Mesenchymal stem cell (in vitro differentiated cells and primary cell): ENCODE data around the gene LMOD3.

ENCODE experiments used
- DNase-seq: peaks from one replicate; pipeline ENCODE4 v3.0.0-alpha.2; 2013
- H2AFZ ChIP-seq: one replicate; pipeline ENCODE4 v1.6.1; 2013; ENCODE audit warnings: low read depth, mild to moderate bottlenecking, control low read depth, inconsistent platforms, low read length, moderate library complexity
- H2AK5ac ChIP-seq: 2 replicates; pipeline ENCODE4 v1.6.1; 2013; ENCODE audit warnings: low read length, moderate library complexity, mild to moderate bottlenecking, inconsistent platforms; ENCODE audit not compliant: severe bottlenecking
- H2BK120ac ChIP-seq: one replicate; pipeline ENCODE4 v1.6.1; 2013; ENCODE audit warnings: low read depth, mild to moderate bottlenecking, inconsistent platforms, low read length, moderate library complexity
- H2BK12ac ChIP-seq, 2 experiments: one replicate each; pipeline ENCODE4 v1.6.1; 2013; ENCODE audit warnings: inconsistent platforms in 2 of 2, low read length in 2 of 2, mild to moderate bottlenecking in 2 of 2, moderate library complexity in 2 of 2, control low read depth in 1 of 2
- H2BK15ac ChIP-seq: one replicate; pipeline ENCODE4 v1.6.1; 2013; ENCODE audit warnings: mild to moderate bottlenecking, low read depth, inconsistent platforms; ENCODE audit not compliant: poor library complexity, severe bottlenecking
- H2BK5ac ChIP-seq: 2 replicates; pipeline ENCODE4 v1.6.1; 2013; ENCODE audit warnings: low read depth, mild to moderate bottlenecking, low read length, control low read depth, inconsistent platforms; ENCODE audit not compliant: poor library complexity, severe bottlenecking
- H3K14ac ChIP-seq, 2 experiments: one replicate each; pipeline ENCODE4 v1.6.1; 2013; ENCODE audit warnings: inconsistent platforms in 2 of 2, low read length in 2 of 2, control low read depth in 1 of 2, mild to moderate bottlenecking in 1 of 2, moderate library complexity in 1 of 2
- H3K18ac ChIP-seq, 2 experiments: one replicate each; pipeline ENCODE4 v1.6.1; 2013; ENCODE audit warnings: inconsistent platforms in 2 of 2, low read length in 2 of 2, control low read depth in 1 of 2, low read depth in 1 of 2, mild to moderate bottlenecking in 1 of 2
- H3K23ac ChIP-seq, 2 experiments: one replicate each; pipeline ENCODE4 v1.6.1; 2013; ENCODE audit warnings: inconsistent platforms in 2 of 2, low read length in 2 of 2, mild to moderate bottlenecking in 2 of 2, moderate library complexity in 2 of 2, control low read depth in 1 of 2
- H3K27ac ChIP-seq: 2 replicates; pipeline ENCODE4 v1.5.1; 2013; ENCODE audit warnings: mild to moderate bottlenecking, moderate library complexity, low read length, control low read depth, inconsistent platforms; ENCODE audit not compliant: poor library complexity, severe bottlenecking
- H3K27me3 ChIP-seq, 2 experiments: 2 replicates each; pipeline versions ENCODE4 v1.6.1 to v1.7.0; 2013; ENCODE audit warnings: low read length in 2 of 2, mild to moderate bottlenecking in 2 of 2, moderate library complexity in 2 of 2, control low read depth in 1 of 2, inconsistent platforms in 1 of 2; ENCODE audit not compliant: control insufficient read depth in 1 of 2, insufficient read depth in 1 of 2
- H3K36me3 ChIP-seq, 2 experiments: 2 replicates each; pipeline versions ENCODE4 v1.6.1 to v1.7.0; 2013; ENCODE audit warnings: low read length in 2 of 2, control low read depth in 1 of 2, inconsistent platforms in 1 of 2, low read depth in 1 of 2, mild to moderate bottlenecking in 1 of 2; ENCODE audit not compliant: insufficient read depth in 2 of 2, control insufficient read depth in 1 of 2
- H3K4ac ChIP-seq, 2 experiments: one replicate each; pipeline ENCODE4 v1.6.1; 2013; ENCODE audit warnings: inconsistent platforms in 2 of 2, low read length in 2 of 2, mild to moderate bottlenecking in 2 of 2, moderate library complexity in 2 of 2, control low read depth in 1 of 2, low read depth in 1 of 2
- H3K4me1 ChIP-seq: 2 replicates; pipeline ENCODE4 v1.6.1; 2013; ENCODE audit warnings: low read depth, low read length, control low read depth; ENCODE audit not compliant: control insufficient read depth, insufficient read depth
- H3K4me2 ChIP-seq: 2 replicates; pipeline ENCODE4 v1.6.1; 2013; ENCODE audit warnings: low read length, mild to moderate bottlenecking, inconsistent platforms; ENCODE audit not compliant: poor library complexity, severe bottlenecking
- H3K4me3 ChIP-seq, 2 experiments: 2 replicates each; pipeline versions ENCODE4 v1.5.1 to v1.7.0; 2013; ENCODE audit warnings: low read length in 2 of 2, mild to moderate bottlenecking in 2 of 2, control low read depth in 1 of 2, low read depth in 1 of 2; ENCODE audit not compliant: insufficient read depth in 1 of 2
- H3K79me1 ChIP-seq: replicated peaks from 2 replicates; pipeline ENCODE4 v1.6.1; 2013; ENCODE audit warnings: mild to moderate bottlenecking, control low read depth, low read length, inconsistent platforms; ENCODE audit not compliant: poor library complexity, severe bottlenecking
- H3K9ac ChIP-seq: 2 replicates; pipeline ENCODE4 v1.7.0; 2013; ENCODE audit warnings: mild to moderate bottlenecking, low read length, moderate library complexity
- H3K9me3 ChIP-seq: 2 replicates; pipeline ENCODE4 v1.7.0; 2013; ENCODE audit warnings: mild to moderate bottlenecking, low read length; ENCODE audit not compliant: control insufficient read depth
- H4K8ac ChIP-seq: one replicate; pipeline ENCODE4 v1.6.1; 2013; ENCODE audit warnings: inconsistent platforms, mild to moderate bottlenecking, low read length, moderate library complexity
- H4K91ac ChIP-seq: one replicate; pipeline ENCODE4 v1.6.1; 2013; ENCODE audit warnings: mild to moderate bottlenecking, low read length, inconsistent platforms
- WGBS: methylation state at CpG from one replicate; pipeline ENCODE4 v1.1.7; 2013; ENCODE audit warnings: mixed read lengths; 5-methylcytosine and 5-hydroxymethylcytosine counted together

The LMOD3 gene

GRCh38 chr3:69128509-69128908 is 6.1 kb upstream of the LMOD3 start:
- no peak overlapping the region for H2BK15ac ChIP-seq
- H2BK5ac ChIP-seq: no peak overlapping the region
- no peak overlapping the region for H3K4me3 ChIP-seq
- H3K27me3 ChIP-seq: peaks cover 0 to 15% of the 10 kb centered on the region in 2 experiments
- no peak overlapping the region for H3K9ac ChIP-seq
- H3K4me2 ChIP-seq: no peak overlapping the region
- H2BK12ac ChIP-seq: no peak overlapping the region
- H2AFZ ChIP-seq: no peak overlapping the region
- no peak overlapping the region for H3K23ac ChIP-seq
- no peak overlapping the region for H2AK5ac ChIP-seq
- H3K36me3 ChIP-seq: no peaks in the 10 kb centered on the region
- no peak overlapping the region for H4K91ac ChIP-seq
- no peak overlapping the region for H3K4ac ChIP-seq
- no peak overlapping the region for H3K18ac ChIP-seq
- DNase-seq: no peak
- no peak overlapping the region for H4K8ac ChIP-seq
- H3K9me3 ChIP-seq: no peaks in the 10 kb centered on the region
- no peak overlapping the region for H3K27ac ChIP-seq
- H2BK120ac ChIP-seq: no peak overlapping the region
- no peaks in the 10 kb centered on the region for H3K4me1 ChIP-seq
- no peaks in the 10 kb centered on the region for H3K79me1 ChIP-seq
- H3K14ac ChIP-seq: no peak overlapping the region

- Histone ChIP-seq H3K4me1 (no peaks in the 10 kb centered on the region), H2AFZ (no peak overlapping the region), H3K4me2 (no peak overlapping the region), H3K23ac (no peak overlapping the region), H3K79me1 (no peaks in the 10 kb centered on the region), H4K91ac (no peak overlapping the region), H2BK12ac (no peak overlapping the region), H3K27me3 (peaks cover 0 to 15% of the 10 kb centered on the region in 2 experiments), H2AK5ac (no peak overlapping the region), H3K4ac (no peak overlapping the region), H2BK15ac (no peak overlapping the region), H3K9me3 (no peaks in the 10 kb centered on the region), H4K8ac (no peak overlapping the region), H3K4me3 (no peak overlapping the region), H3K9ac (no peak overlapping the region), H3K36me3 (no peaks in the 10 kb centered on the region), H2BK5ac (no peak overlapping the region), H3K27ac (no peak overlapping the region), H3K14ac (no peak overlapping the region), H3K18ac (no peak overlapping the region), H2BK120ac (no peak overlapping the region)
- no peak for DNase-seq
- WGBS: 68% methylated on average over 2 of the region's 2 CpGs
Observed at GRCh38 chr3:69126999-69127398, 4.6 kb upstream of the LMOD3 start.

GRCh38 chr3:69126216-69126615 is 3.8 kb upstream of the LMOD3 start:
- H3K9me3 ChIP-seq: no peaks in the 10 kb centered on the region
- H3K4me2 ChIP-seq: no peak overlapping the region
- H3K4ac ChIP-seq: no peak overlapping the region
- H3K36me3 ChIP-seq: no peaks in the 10 kb centered on the region
- no peak overlapping the region for H3K27ac ChIP-seq
- H3K18ac ChIP-seq: no peak overlapping the region
- no peak overlapping the region for H3K14ac ChIP-seq
- H3K79me1 ChIP-seq: no peaks in the 10 kb centered on the region
- no peak overlapping the region for H2AFZ ChIP-seq
- WGBS: 100% methylated on average over 2 of the region's 3 CpGs
- no peak overlapping the region for H3K4me3 ChIP-seq
- no peak overlapping the region for H4K91ac ChIP-seq
- no peak overlapping the region for H2BK15ac ChIP-seq
- no peak for DNase-seq
- no peak overlapping the region for H2BK12ac ChIP-seq
- no peak overlapping the region for H3K9ac ChIP-seq
- peaks cover 0 to 15% of the 10 kb centered on the region in 2 experiments for H3K27me3 ChIP-seq
- no peaks in the 10 kb centered on the region for H3K4me1 ChIP-seq
- no peak overlapping the region for H2AK5ac ChIP-seq
- no peak overlapping the region for H2BK5ac ChIP-seq
- no peak overlapping the region for H4K8ac ChIP-seq
- no peak overlapping the region for H3K23ac ChIP-seq
- no peak overlapping the region for H2BK120ac ChIP-seq

- Histone ChIP-seq H3K27me3 (peaks cover 0 to 6% of the 10 kb centered on the region in 2 experiments), H2AFZ (no peak overlapping the region), H3K9me3 (no peaks in the 10 kb centered on the region), H2BK120ac (no peak overlapping the region), H4K8ac (no peak overlapping the region), H2BK15ac (no peak overlapping the region), H2BK12ac (no peak overlapping the region), H2BK5ac (no peak overlapping the region), H4K91ac (no peak overlapping the region), H3K36me3 (no peaks in the 10 kb centered on the region), H3K23ac (no peak overlapping the region), H3K79me1 (no peaks in the 10 kb centered on the region), H3K9ac (no peak overlapping the region), H3K4me2 (peak overlapping the region; percentile 41), H3K4ac (no peak overlapping the region), H2AK5ac (no peak overlapping the region), H3K14ac (no peak overlapping the region), H3K4me1 (no peaks in the 10 kb centered on the region), H3K4me3 (no peak overlapping the region), H3K18ac (no peak overlapping the region), H3K27ac (no peak overlapping the region)
- DNase-seq: peak; percentile 45
- WGBS: 15% methylated on average over 5 of the region's 8 CpGs
Observed at GRCh38 chr3:69121950-69122349, 445 bp downstream of the LMOD3 start.
